ENCODE measurements around the gene HTR5A. TPM values are rescaled to one million over a fixed set of nuclear protein-coding genes. Genes with fewer than 3 reads are reported as not detected.

The HTR5A gene
- polyA plus RNA-seq, 1 of the 3 experiments (the other 2 are of a cell fraction): not detected

DNA sequence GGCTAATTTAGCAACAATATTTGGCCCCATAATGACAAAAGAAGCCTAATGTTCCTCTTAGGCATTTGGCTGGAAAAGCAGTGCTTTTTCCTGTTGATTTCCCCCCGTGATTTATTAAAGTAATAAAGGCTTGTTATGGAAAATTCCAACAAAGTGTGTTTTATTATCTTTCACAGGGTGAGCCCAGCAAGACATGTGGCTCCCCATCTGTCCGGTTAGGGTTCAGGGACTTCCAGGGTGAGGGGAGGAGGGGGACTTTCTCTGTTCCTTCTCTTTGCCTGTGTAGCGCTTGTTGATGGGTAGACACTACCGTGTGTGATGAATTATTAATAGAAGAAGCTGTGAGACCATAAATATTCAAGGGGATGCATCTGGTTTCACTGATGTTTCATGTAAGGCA, 39.0 kb downstream of the HTR5A start:
- H3K36me3 ChIP-seq (replicated peaks in 1 of 2; ENCODE audit: control insufficient read depth in 1 of 2, insufficient read depth in 2 of 2, low read length in 1 of 2): no peaks in the 10 kb centered on the region
- H3K4me2 ChIP-seq: no peak overlapping the region
- DNase-seq: no peak
- no peaks in the 10 kb centered on the region for H3K4me1 ChIP-seq (ENCODE audit: control insufficient read depth in 1 of 2, insufficient read depth in 2 of 2, low read depth in 1 of 2, low read length in 1 of 2)
- H3F3A ChIP-seq (replicated peaks; ENCODE audit: insufficient read depth): no peaks in the 10 kb centered on the region
- no peak overlapping the region for H3K4me3 ChIP-seq (ENCODE audit: low read depth in 2 of 2, low read length in 1 of 2)
- no peak overlapping the region for H3K27ac ChIP-seq (ENCODE audit: low read depth in 2 of 2, low read length in 1 of 2)
- no peaks in the 10 kb centered on the region for H4K20me1 ChIP-seq (ENCODE audit: insufficient read depth)
- H3K9ac ChIP-seq: no peak overlapping the region
- H3K79me2 ChIP-seq (ENCODE audit: insufficient read depth): no peaks in the 10 kb centered on the region
- no peaks in the 10 kb centered on the region for H3K9me3 ChIP-seq
- no peak for TF ChIP-seq TAF1 (IDR thresholded peaks at IDR 0.05; ENCODE audit: borderline replicate concordance, low read depth, low read length)
- no peak for TF ChIP-seq YY1 (IDR thresholded peaks at IDR 0.05; ENCODE audit: low read depth)
- no peak for TF ChIP-seq POLR2AphosphoS5 (IDR thresholded peaks at IDR 0.05; ENCODE audit: low read depth, low read length)
- TF ChIP-seq JUND (IDR thresholded peaks at IDR 0.05): no peak
- TF ChIP-seq GABPA (IDR thresholded peaks at IDR 0.05; ENCODE audit: low read depth): no peak
- TF ChIP-seq, protein P1, sequence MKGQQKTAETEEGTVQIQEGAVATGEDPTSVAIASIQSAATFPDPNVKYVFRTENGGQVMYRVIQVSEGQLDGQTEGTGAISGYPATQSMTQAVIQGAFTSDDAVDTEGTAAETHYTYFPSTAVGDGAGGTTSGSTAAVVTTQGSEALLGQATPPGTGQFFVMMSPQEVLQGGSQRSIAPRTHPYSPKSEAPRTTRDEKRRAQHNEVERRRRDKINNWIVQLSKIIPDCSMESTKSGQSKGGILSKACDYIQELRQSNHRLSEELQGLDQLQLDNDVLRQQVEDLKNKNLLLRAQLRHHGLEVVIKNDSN (IDR thresholded peaks at IDR 0.05; ENCODE audit: borderline replicate concordance, low read depth): no peak
- 1% methylated on average over 4 of the region's 4 CpGs for WGBS (ENCODE audit: low lambda C conversion rate)
- H2AFZ ChIP-seq (ENCODE audit: low read depth): no peak overlapping the region
- H3K9me2 ChIP-seq: no peaks in the 10 kb centered on the region
- H3K27me3 ChIP-seq (ENCODE audit: insufficient read depth): peaks cover 37% of the 10 kb centered on the region
- POLR2A ChIA-PET: no interaction called here
- CTCF ChIA-PET: interaction anchor here (0.9 to 2.2 kb wide), 3 partner anchors 15 to 195 kb away, joined by 3 to 6 read pairs (median 4); no protein-coding TSS in a partner anchor

DNA sequence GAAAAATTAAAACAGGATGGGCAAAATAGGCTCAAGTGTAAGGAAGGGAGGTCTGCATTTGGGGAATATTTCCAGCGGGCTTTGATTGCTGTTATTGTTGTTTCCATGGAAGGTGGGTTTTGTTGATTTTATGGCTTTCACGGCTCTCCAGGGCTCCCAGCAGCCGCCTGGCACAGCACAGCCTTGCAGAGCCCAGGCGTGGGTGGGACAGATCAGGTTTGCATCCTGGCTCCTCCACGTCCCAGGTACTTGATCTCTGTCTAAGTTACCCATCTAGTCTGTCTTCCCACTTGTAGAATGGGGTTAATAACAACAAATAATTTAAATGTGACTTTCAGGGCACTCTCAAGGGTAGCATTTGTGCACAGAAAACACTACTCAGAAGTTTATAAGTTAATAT, 45.2 kb downstream of the HTR5A start:
- Histone ChIP-seq H4K20me1 (ENCODE audit: insufficient read depth) (no peaks in the 10 kb centered on the region), H3K9me3 (no peaks in the 10 kb centered on the region), H3K4me2 (no peak overlapping the region), H3K79me2 (ENCODE audit: insufficient read depth) (no peaks in the 10 kb centered on the region), H3K9ac (no peak overlapping the region), H3K27me3 (ENCODE audit: insufficient read depth) (peaks cover 6% of the 10 kb centered on the region), H3K4me3 (ENCODE audit: low read depth in 2 of 2, low read length in 1 of 2) (no peak overlapping the region), H3K9me2 (no peaks in the 10 kb centered on the region), H3K36me3 (replicated peaks in 1 of 2; ENCODE audit: control insufficient read depth in 1 of 2, insufficient read depth in 2 of 2, low read length in 1 of 2) (no peaks in the 10 kb centered on the region), H3K27ac (ENCODE audit: low read depth in 2 of 2, low read length in 1 of 2) (no peak overlapping the region), H3K4me1 (ENCODE audit: control insufficient read depth in 1 of 2, insufficient read depth in 2 of 2, low read depth in 1 of 2, low read length in 1 of 2) (no peaks in the 10 kb centered on the region), H2AFZ (ENCODE audit: low read depth) (no peak overlapping the region), H3F3A (replicated peaks; ENCODE audit: insufficient read depth) (no peaks in the 10 kb centered on the region)
- WGBS (ENCODE audit: low lambda C conversion rate): 5% methylated on average over 5 of the region's 5 CpGs
- CTCF ChIA-PET: interaction anchor here (1.0 kb wide), 1 partner anchor 229 kb away, joined by 3 read pairs; no protein-coding TSS in a partner anchor
- no peak for DNase-seq
- TF ChIP-seq SIN3A (IDR thresholded peaks at IDR 0.05; ENCODE audit: borderline replicate concordance, low read depth, low read length) (no peak), POLR2AphosphoS5 (IDR thresholded peaks at IDR 0.05; ENCODE audit: low read depth, low read length) (no peak)
- TF ChIP-seq, protein P2, sequence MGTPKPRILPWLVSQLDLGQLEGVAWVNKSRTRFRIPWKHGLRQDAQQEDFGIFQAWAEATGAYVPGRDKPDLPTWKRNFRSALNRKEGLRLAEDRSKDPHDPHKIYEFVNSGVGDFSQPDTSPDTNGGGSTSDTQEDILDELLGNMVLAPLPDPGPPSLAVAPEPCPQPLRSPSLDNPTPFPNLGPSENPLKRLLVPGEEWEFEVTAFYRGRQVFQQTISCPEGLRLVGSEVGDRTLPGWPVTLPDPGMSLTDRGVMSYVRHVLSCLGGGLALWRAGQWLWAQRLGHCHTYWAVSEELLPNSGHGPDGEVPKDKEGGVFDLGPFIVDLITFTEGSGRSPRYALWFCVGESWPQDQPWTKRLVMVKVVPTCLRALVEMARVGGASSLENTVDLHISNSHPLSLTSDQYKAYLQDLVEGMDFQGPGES (IDR thresholded peaks at IDR 0.05; ENCODE audit: low read depth, low read length): no peak
- POLR2A ChIA-PET: no interaction called here

DNA sequence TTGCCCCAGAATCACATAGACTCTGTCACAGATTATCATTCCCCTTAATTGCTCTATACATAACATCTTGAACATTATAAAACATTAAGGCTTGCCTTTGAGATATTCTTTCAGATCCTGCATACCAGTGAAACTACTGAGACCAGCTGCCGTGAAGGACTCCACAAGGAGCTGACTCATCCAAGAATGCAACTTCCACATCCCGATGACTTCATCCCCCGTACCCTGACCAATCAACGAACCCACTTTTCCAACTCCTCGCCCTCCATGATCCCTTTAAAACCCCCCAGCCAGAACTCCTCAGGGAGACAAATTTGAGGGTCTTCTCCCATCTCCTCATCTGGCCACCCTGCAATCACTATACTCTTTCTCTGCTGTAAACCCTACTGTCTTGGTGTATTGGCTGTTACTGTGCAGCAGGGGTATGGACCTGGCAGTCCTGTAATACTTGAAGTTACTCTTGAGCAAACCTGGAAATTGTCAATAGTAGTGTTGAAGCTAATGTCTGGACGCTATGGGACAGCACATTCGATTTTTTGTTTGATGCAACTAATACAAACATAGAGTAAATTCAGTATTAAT, 49.8 kb downstream of the HTR5A start:
- no peak overlapping the region for H2AFZ ChIP-seq (ENCODE audit: low read depth)
- no peak overlapping the region; a peak in 1 of 4 replicates for H3K4me3 ChIP-seq (ENCODE audit: low read depth in 2 of 2, low read length in 1 of 2)
- no peaks in the 10 kb centered on the region for H3F3A ChIP-seq (replicated peaks; ENCODE audit: insufficient read depth)
- no peak overlapping the region for H3K9ac ChIP-seq
- no peaks in the 10 kb centered on the region for H3K79me2 ChIP-seq (ENCODE audit: insufficient read depth)
- ChIA-PET POLR2A (no interaction called here), CTCF (interaction anchor here (1.2 kb wide), 1 partner anchor 95 kb away, joined by 3 read pairs; no protein-coding TSS in a partner anchor)
- peaks cover 6% of the 10 kb centered on the region; the same call in 1 of the 2 replicates for H3K27me3 ChIP-seq (ENCODE audit: insufficient read depth)
- no peaks in the 10 kb centered on the region for H3K4me1 ChIP-seq (ENCODE audit: control insufficient read depth in 1 of 2, insufficient read depth in 2 of 2, low read depth in 1 of 2, low read length in 1 of 2)
- H3K9me2 ChIP-seq: no peaks in the 10 kb centered on the region
- no peak overlapping the region for H3K4me2 ChIP-seq
- H3K9me3 ChIP-seq: no peaks in the 10 kb centered on the region
- no peak overlapping the region for H3K27ac ChIP-seq (ENCODE audit: low read depth in 2 of 2, low read length in 1 of 2)
- TF ChIP-seq, protein P2 (IDR thresholded peaks at IDR 0.05; ENCODE audit: low read depth, low read length): no peak
- TF ChIP-seq, protein P1 (IDR thresholded peaks at IDR 0.05; ENCODE audit: borderline replicate concordance, low read depth): no peak
- TF ChIP-seq TAF1 (IDR thresholded peaks at IDR 0.05; ENCODE audit: borderline replicate concordance, low read depth, low read length): no peak
- TF ChIP-seq, protein P3, sequence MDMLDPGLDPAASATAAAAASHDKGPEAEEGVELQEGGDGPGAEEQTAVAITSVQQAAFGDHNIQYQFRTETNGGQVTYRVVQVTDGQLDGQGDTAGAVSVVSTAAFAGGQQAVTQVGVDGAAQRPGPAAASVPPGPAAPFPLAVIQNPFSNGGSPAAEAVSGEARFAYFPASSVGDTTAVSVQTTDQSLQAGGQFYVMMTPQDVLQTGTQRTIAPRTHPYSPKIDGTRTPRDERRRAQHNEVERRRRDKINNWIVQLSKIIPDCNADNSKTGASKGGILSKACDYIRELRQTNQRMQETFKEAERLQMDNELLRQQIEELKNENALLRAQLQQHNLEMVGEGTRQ (IDR thresholded peaks at IDR 0.05; ENCODE audit: borderline replicate concordance, low read depth, low read length): no peak
- TF ChIP-seq GABPA (IDR thresholded peaks at IDR 0.05; ENCODE audit: low read depth): no peak
- TF ChIP-seq MXI1 (IDR thresholded peaks at IDR 0.05; ENCODE audit: low read depth, low read length): no peak
- TF ChIP-seq, protein P4, sequence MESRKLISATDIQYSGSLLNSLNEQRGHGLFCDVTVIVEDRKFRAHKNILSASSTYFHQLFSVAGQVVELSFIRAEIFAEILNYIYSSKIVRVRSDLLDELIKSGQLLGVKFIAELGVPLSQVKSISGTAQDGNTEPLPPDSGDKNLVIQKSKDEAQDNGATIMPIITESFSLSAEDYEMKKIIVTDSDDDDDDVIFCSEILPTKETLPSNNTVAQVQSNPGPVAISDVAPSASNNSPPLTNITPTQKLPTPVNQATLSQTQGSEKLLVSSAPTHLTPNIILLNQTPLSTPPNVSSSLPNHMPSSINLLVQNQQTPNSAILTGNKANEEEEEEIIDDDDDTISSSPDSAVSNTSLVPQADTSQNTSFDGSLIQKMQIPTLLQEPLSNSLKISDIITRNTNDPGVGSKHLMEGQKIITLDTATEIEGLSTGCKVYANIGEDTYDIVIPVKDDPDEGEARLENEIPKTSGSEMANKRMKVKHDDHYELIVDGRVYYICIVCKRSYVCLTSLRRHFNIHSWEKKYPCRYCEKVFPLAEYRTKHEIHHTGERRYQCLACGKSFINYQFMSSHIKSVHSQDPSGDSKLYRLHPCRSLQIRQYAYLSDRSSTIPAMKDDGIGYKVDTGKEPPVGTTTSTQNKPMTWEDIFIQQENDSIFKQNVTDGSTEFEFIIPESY (IDR thresholded peaks at IDR 0.05; ENCODE audit: borderline replicate concordance, low read depth): no peak
- TF ChIP-seq SMC3 (IDR thresholded peaks at IDR 0.05; ENCODE audit: low read depth, low read length): no peak
- no peak for DNase-seq
- no peaks in the 10 kb centered on the region for H4K20me1 ChIP-seq (ENCODE audit: insufficient read depth)
- 2% methylated on average over 7 of the region's 7 CpGs for whole genome bisulfite sequencing (ENCODE audit: low lambda C conversion rate)
- H3K36me3 ChIP-seq (replicated peaks in 1 of 2; ENCODE audit: control insufficient read depth in 1 of 2, insufficient read depth in 2 of 2, low read length in 1 of 2): no peaks in the 10 kb centered on the region

Data from SK-N-SH (cell line).